Liver (tissue), 9 donors: ENCODE data around the gene PRSS8. TPM values are rescaled to one million over a fixed set of nuclear protein-coding genes. Genes with fewer than 3 reads are reported as not detected.

Source experiments
- DNase-seq: peaks from one replicate; pipeline ENCODE4 v3.0.0-alpha.2; 2017; ENCODE audit warnings: low spot score
- H3K27ac ChIP-seq, 2 donors: one replicate each; pipeline ENCODE4 v1.7.0; 2013; ENCODE audit warnings: inconsistent platforms in 2 of 2, low read length in 2 of 2, control low read depth in 1 of 2, low read depth in 1 of 2, mild to moderate bottlenecking in 1 of 2
- H3K27me3 ChIP-seq, 4 donors: one replicate each; pipeline versions ENCODE4 v1.6.1 to v1.7.0; 2013; ENCODE audit warnings: low read length in 3 of 4, inconsistent platforms in 1 of 4, mild to moderate bottlenecking in 1 of 4, moderate library complexity in 1 of 4; ENCODE audit not compliant: control insufficient read depth in 4 of 4, insufficient read depth in 4 of 4
- H3K36me3 ChIP-seq, 4 donors: one replicate each; pipeline versions ENCODE4 v1.6.1 to v1.7.0; 2013; ENCODE audit warnings: low read length in 3 of 4, mild to moderate bottlenecking in 3 of 4, low read depth in 1 of 4, moderate library complexity in 1 of 4; ENCODE audit not compliant: control insufficient read depth in 4 of 4, insufficient read depth in 3 of 4
- H3K4me1 ChIP-seq, 4 donors: one replicate each; pipeline versions ENCODE4 v1.6.1 to v1.7.0; 2013; ENCODE audit warnings: low read length in 3 of 4, mild to moderate bottlenecking in 3 of 4, moderate library complexity in 1 of 4; ENCODE audit not compliant: control insufficient read depth in 4 of 4, insufficient read depth in 4 of 4
- H3K4me3 ChIP-seq, 3 donors: one replicate each; pipeline versions ENCODE4 v1.6.1 to v1.7.0; 2013; ENCODE audit warnings: low read length in 3 of 3, control low read depth in 1 of 3, low read depth in 1 of 3, mild to moderate bottlenecking in 1 of 3
- H3K9ac ChIP-seq, 2 donors: one replicate each; pipeline ENCODE4 v1.7.0; 2013; ENCODE audit warnings: low read length in 2 of 2, mild to moderate bottlenecking in 2 of 2, moderate library complexity in 2 of 2, control low read depth in 1 of 2, low read depth in 1 of 2
- H3K9me3 ChIP-seq, 4 donors: one replicate each; pipeline versions ENCODE4 v1.6.1 to v1.7.0; 2013; ENCODE audit warnings: low read length in 3 of 4; ENCODE audit not compliant: control insufficient read depth in 4 of 4
- ATF3 ChIP-seq: IDR thresholded peaks from 2 replicates; pipeline ENCODE4 v1.6.1; 2016; ENCODE audit warnings: antibody characterized with exemption
- CTCF ChIP-seq: fragments of 150-350 bp; IDR thresholded peaks from 2 replicates; pipeline ENCODE4 v1.5.1; 2017; ENCODE audit warnings: improper control_type of control experiment, low read depth, low read length; ENCODE audit not compliant: missing input control
- EGR1 ChIP-seq, 2 donors: IDR thresholded peaks; 2 replicates each; pipeline ENCODE4 v1.6.1; 2016 to 2018; ENCODE audit warnings: antibody characterized with exemption in 2 of 2, low read depth in 2 of 2
- FOXA1 ChIP-seq: IDR thresholded peaks from 2 replicates; pipeline ENCODE4 v1.6.1; 2016; ENCODE audit warnings: antibody characterized with exemption
- FOXA2 ChIP-seq: IDR thresholded peaks from 2 replicates; pipeline ENCODE4 v1.6.1; 2016; ENCODE audit warnings: antibody characterized with exemption
- GABPA ChIP-seq, 2 donors: IDR thresholded peaks in 1 of 2; conservative IDR thresholded peaks in 1 of 2; 2 replicates each; pipeline ENCODE4 v1.6.1; 2016; ENCODE audit warnings: antibody characterized with exemption in 2 of 2, mild to moderate bottlenecking in 1 of 2, moderate library complexity in 1 of 2
- HNF4A ChIP-seq, 2 donors: conservative IDR thresholded peaks; 2 replicates each; pipeline ENCODE4 v1.6.1; 2016; ENCODE audit warnings: antibody characterized with exemption in 2 of 2, mild to moderate bottlenecking in 2 of 2
- HNF4G ChIP-seq: IDR thresholded peaks from 2 replicates; pipeline ENCODE4 v1.6.1; 2016; ENCODE audit warnings: antibody characterized with exemption
- JUND ChIP-seq, 2 donors: IDR thresholded peaks; 2 replicates each; pipeline ENCODE4 v1.6.1; 2016; ENCODE audit warnings: antibody characterized with exemption in 2 of 2
- MAX ChIP-seq: IDR thresholded peaks from 2 replicates; pipeline ENCODE4 v1.6.1; 2016; ENCODE audit warnings: antibody characterized with exemption
- NR2F2 ChIP-seq: IDR thresholded peaks from 2 replicates; pipeline ENCODE4 v1.6.1; 2016; ENCODE audit warnings: antibody characterized with exemption
- RAD21 ChIP-seq, 2 donors: IDR thresholded peaks; 2 replicates each; pipeline ENCODE4 v1.6.1; 2016; ENCODE audit warnings: antibody characterized with exemption in 2 of 2, mild to moderate bottlenecking in 2 of 2
- REST ChIP-seq: IDR thresholded peaks from 2 replicates; pipeline ENCODE4 v1.6.1; 2016; ENCODE audit warnings: antibody characterized with exemption, mild to moderate bottlenecking
- RXRA ChIP-seq, 2 donors: IDR thresholded peaks; 2 replicates each; pipeline ENCODE4 v1.6.1; 2017 to 2018; ENCODE audit warnings: antibody characterized with exemption in 2 of 2, mild to moderate bottlenecking in 1 of 2
- SP1 ChIP-seq: IDR thresholded peaks from 2 replicates; pipeline ENCODE4 v1.6.1; 2018; ENCODE audit warnings: antibody characterized with exemption, mild to moderate bottlenecking
- TAF1 ChIP-seq: conservative IDR thresholded peaks from 2 replicates; pipeline ENCODE4 v1.6.1; 2016; ENCODE audit warnings: antibody characterized with exemption, mild to moderate bottlenecking
- YY1 ChIP-seq: IDR thresholded peaks from 2 replicates; pipeline ENCODE4 v1.6.1; 2016; ENCODE audit warnings: antibody characterized with exemption, mild to moderate bottlenecking
- ZBTB33 ChIP-seq: IDR thresholded peaks from 2 replicates; pipeline ENCODE4 v1.6.1; 2016; ENCODE audit warnings: antibody characterized with exemption
- WGBS: extraction: QIAGEN DNeasy Blood & Tissue Kit; methylation state at CpG from one replicate; pipeline ENCODE4 v1.1.7; 2013; 5-methylcytosine and 5-hydroxymethylcytosine counted together
- polyA plus RNA-seq, 2 donors: library from polyadenylated mRNA; stranded (reverse) in 1 of 2; unstranded in 1 of 2; fragments of 200-250 nt in 1 of 2; fragments of >200 nt in 1 of 2; fragmentation: Nextera tagmentation in 1 of 2; extraction: Ambion mirVana in 1 of 2; gene quantifications; one replicate each; pipeline versions ENCODE4 v1.2.1 to v1.2.3, GENCODE V29; 2013 to 2015
- total RNA-seq, 2 donors: library from RNA; depleted of rRNA; stranded (reverse); fragments of >200 nt; gene quantifications; one replicate each; pipeline ENCODE4 v1.2.3, GENCODE V29; 2014
- donor health status: healthy.
- donor health status: healthy.
- donor health status: healthy.
- donor health status: healthy.
- donor health status: healthy.

The PRSS8 gene
- total and polyA plus RNA-seq, 4 donors = 1.1 to 50.1 (median 8.4) TPM

- H3K9ac ChIP-seq = peak overlapping the region; percentile 32 to 75
- WGBS = 3% methylated on average over 89 of the region's 89 CpGs
- TF ChIP-seq RXRA (IDR thresholded peaks at IDR 0.05) (peak; percentile 41 to 54), SP1 (peak; percentile 96), HNF4G (no peak), REST (peak; percentile 62), CTCF (peak; percentile 99), MAX (peak; percentile 78), ATF3 (no peak), RAD21 (IDR thresholded peaks at IDR 0.05) (peak; percentile 90 to 92), JUND (IDR thresholded peaks at IDR 0.05) (peak; percentile 17 to 32), GABPA (IDR thresholded peaks at IDR 0.05 in 1 of 2, conservative IDR thresholded peaks at IDR 0.05 in 1 of 2) (peak in 1 of 2 donors; percentile 83), ZBTB33 (no peak), TAF1 (no peak), FOXA1 (peak; percentile 85), NR2F2 (peak; percentile 50), HNF4A (conservative IDR thresholded peaks at IDR 0.05) (peak; percentile 37 to 45), EGR1 (IDR thresholded peaks at IDR 0.05; ENCODE audit: low read depth in 2 of 2) (peak; percentile 59 to 71), FOXA2 (no peak), YY1 (peak; percentile 84)
- no peaks in the 10 kb centered on the region for H3K9me3 ChIP-seq
- peak overlapping the region; percentile 63 to 81 for H3K27ac ChIP-seq
- DNase-seq = peak; percentile 100
- H3K4me1 ChIP-seq = peaks cover 14 to 26% (median 19%) of the 10 kb centered on the region in 4 donors
- peak overlapping the region; percentile 38 to 62 (median 53) for H3K4me3 ChIP-seq
- H3K36me3 ChIP-seq = no peaks in the 10 kb centered on the region
- no peaks in the 10 kb centered on the region for H3K27me3 ChIP-seq
Measured at GRCh38 chr16:31142109-31143010, 6.8 kb upstream of the PRSS8 start.
